BJ (cell line): ENCODE data around the gene ITPKB. TPM values are rescaled to one million over a fixed set of nuclear protein-coding genes. Genes with fewer than 3 reads are reported as not detected.

Experiments used
- CTCF ChIA-PET: fragments of 350-600 bp; formaldehyde crosslinking; extraction: SDS; loops from one replicate; lab custom pipeline; 2021; ENCODE audit warnings: antibody characterized with exemption, inconsistent platforms; lab: Yijun Ruan, JAX
- POLR2A ChIA-PET: fragments of 300-600 bp; sonication (Branson Sonifier 250); formaldehyde crosslinking; extraction: SDS; loops from one replicate; lab custom pipeline; 2021; ENCODE audit warnings: antibody characterized with exemption; lab: Charles Lee
- DNase-seq: peaks from one replicate; pipeline ENCODE4 v3.0.0-alpha.2; 2011; ENCODE audit warnings: low read depth
- H3K27me3 ChIP-seq: 2 replicates; pipeline ENCODE4 v1.6.0; 2011; ENCODE audit warnings: low read length; ENCODE audit not compliant: control insufficient read depth, insufficient read depth
- H3K36me3 ChIP-seq: 2 replicates; pipeline ENCODE4 v1.5.1; 2011; ENCODE audit warnings: low read length; ENCODE audit not compliant: control insufficient read depth, insufficient read depth
- H3K4me3 ChIP-seq: 2 replicates; pipeline ENCODE4 v1.5.1; 2011; ENCODE audit warnings: low read depth, mild to moderate bottlenecking, control low read depth, low read length
- CTCF ChIP-seq: IDR thresholded peaks from 2 replicates; pipeline ENCODE4 v1.5.1; 2011; ENCODE audit warnings: low read depth, mild to moderate bottlenecking, control low read depth, inconsistent platforms, low read length, moderate library complexity; ENCODE audit not compliant: insufficient read depth
- polyA plus RNA-seq: library from polyadenylated mRNA; depleted of rRNA; stranded (reverse); fragments of >200 nt; gene quantifications from 2 replicates; pipeline ENCODE4 v1.2.3, GENCODE V29; 2011

ITPKB gene
- polyA plus RNA-seq, 1 experiment = 1.4 TPM

- Histone ChIP-seq H3K27me3 (no peaks in the 10 kb centered on the region), H3K4me3 (no peak overlapping the region), H3K36me3 (no peaks in the 10 kb centered on the region; the same call in 1 of the 2 replicates)
- ChIA-PET CTCF (interaction anchor here (1.0 to 2.8 kb wide), 2 partner anchors 9 to 183 kb away, joined by 3 to 11 read pairs; no protein-coding TSS in a partner anchor), POLR2A (interaction anchor here (0.6 kb wide), 1 partner anchor 683 kb away, joined by 3 read pairs; no protein-coding TSS in a partner anchor)
- DNase-seq = no peak
- no peak for TF ChIP-seq CTCF
Observed at GRCh38 chr1:226645279-226645976, 93.7 kb downstream of the ITPKB start.

GRCh38 chr1:226644541-226645176, 94.4 kb downstream of the ITPKB start:
- POLR2A ChIA-PET = no interaction called here
- no peak overlapping the region for H3K4me3 ChIP-seq
- TF ChIP-seq CTCF = no peak
- H3K36me3 ChIP-seq = no peaks in the 10 kb centered on the region; the same call in 1 of the 2 replicates
- DNase-seq = no peak
- CTCF ChIA-PET = interaction anchor here (2.8 kb wide), 1 partner anchor 184 kb away, joined by 11 read pairs; no protein-coding TSS in a partner anchor
- H3K27me3 ChIP-seq = no peaks in the 10 kb centered on the region

- DNase-seq = no peak
- POLR2A ChIA-PET = no interaction called here
- Histone ChIP-seq H3K4me3 (no peak overlapping the region), H3K36me3 (no peaks in the 10 kb centered on the region; the same call in 1 of the 2 replicates), H3K27me3 (no peaks in the 10 kb centered on the region)
- CTCF ChIA-PET = interaction anchor here (2.4 to 2.8 kb wide), 3 partner anchors 11 to 185 kb away, joined by 10 to 11 read pairs (median 11); no protein-coding TSS in a partner anchor
- no peak for TF ChIP-seq CTCF
Observed at GRCh38 chr1:226643611-226644540, 95.2 kb downstream of the ITPKB start.

- ChIA-PET POLR2A (no interaction called here), CTCF (interaction anchor here (2.4 to 2.8 kb wide), 3 partner anchors 10 to 186 kb away, joined by 10 to 11 read pairs (median 11); no protein-coding TSS in a partner anchor)
- no peak for DNase-seq
- H3K27me3 ChIP-seq = no peaks in the 10 kb centered on the region
- TF ChIP-seq CTCF = no peak
- H3K4me3 ChIP-seq = no peak overlapping the region
- H3K36me3 ChIP-seq = no peaks in the 10 kb centered on the region; the same call in 1 of the 2 replicates
Observed at GRCh38 chr1:226643177-226643576, 95.9 kb downstream of the ITPKB start.
